H1 (cell line): ENCODE results near the gene GPC6. TPM values are rescaled to one million over a fixed set of nuclear protein-coding genes. Genes with fewer than 3 reads are reported as not detected.

ENCODE experiments used
- CBX8 ChIP-seq: fragments of 300-800, 300-1000 bp; sonication (generic); IDR thresholded peaks from 2 replicates; pipeline ENCODE4 v1.7.1; 2016; ENCODE audit warnings: low read depth, low read length, borderline replicate concordance
- CHD1 ChIP-seq: IDR thresholded peaks from 2 replicates; pipeline ENCODE4 v1.6.1; 2012; ENCODE audit warnings: low read depth, low read length, improper control_type of control experiment
- CREB1 ChIP-seq: IDR thresholded peaks from 2 replicates; pipeline ENCODE4 v1.6.1; 2012; ENCODE audit warnings: inconsistent platforms
- JUND ChIP-seq: IDR thresholded peaks from 2 replicates; pipeline ENCODE4 v1.6.1; 2011; ENCODE audit warnings: mild to moderate bottlenecking, improper control_type of control experiment, low read length
- POLR2A ChIP-seq, 2 experiments: IDR thresholded peaks; 1 replicate in 1 of 2; 2 replicates in 1 of 2; pipeline ENCODE4 v1.6.1; 2011; ENCODE audit warnings: low read depth in 2 of 2, low read length in 2 of 2, mild to moderate bottlenecking in 2 of 2; ENCODE audit errors: control extremely low read depth in 1 of 2
- RFX5 ChIP-seq: IDR thresholded peaks from 2 replicates; pipeline ENCODE4 v1.6.1; 2011; ENCODE audit warnings: low read depth, low read length, improper control_type of control experiment, borderline replicate concordance
- RXRA ChIP-seq: IDR thresholded peaks from 2 replicates; pipeline ENCODE4 v1.6.1; 2011; ENCODE audit warnings: low read depth, mild to moderate bottlenecking, low read length, moderate library complexity; ENCODE audit not compliant: insufficient read depth
- ZNF274 ChIP-seq: IDR thresholded peaks from 2 replicates; pipeline ENCODE4 v1.7.0; 2012; ENCODE audit warnings: low read length, borderline replicate concordance; ENCODE audit errors: extremely low read depth
- polyA plus RNA-seq, 7 experiments: library from polyadenylated mRNA; depleted of rRNA in 3 of 7; stranded (reverse) in 5 of 7; unstranded in 2 of 7; fragments of >200 nt in 5 of 7; fragments of 200-250 nt in 2 of 7; gene quantifications; 1 replicate in 5 of 7; 2 replicates in 1 of 7; 4 replicates in 1 of 7; pipeline versions ENCODE4 v1.2.1 to v1.2.3, GENCODE V29; 2011 to 2013; ENCODE audit warnings: missing spikeins in 2 of 7, mixed read lengths in 2 of 7
- total RNA-seq: library from RNA; stranded (reverse); fragmentation: NEBNext Ultra II Directional; extraction: Animal tissue kit (Norgen Biotek cat#: 25700); gene quantifications from 2 replicates; pipeline ENCODE4 v1.2.1, GENCODE V29; 2021

Gene GPC6
- total and polyA plus RNA-seq, 2 of the 8 experiments (the other 6 are each of a cell fraction or from before 2014, with no cell fraction given) = 5.4 to 12.0 TPM

DNA sequence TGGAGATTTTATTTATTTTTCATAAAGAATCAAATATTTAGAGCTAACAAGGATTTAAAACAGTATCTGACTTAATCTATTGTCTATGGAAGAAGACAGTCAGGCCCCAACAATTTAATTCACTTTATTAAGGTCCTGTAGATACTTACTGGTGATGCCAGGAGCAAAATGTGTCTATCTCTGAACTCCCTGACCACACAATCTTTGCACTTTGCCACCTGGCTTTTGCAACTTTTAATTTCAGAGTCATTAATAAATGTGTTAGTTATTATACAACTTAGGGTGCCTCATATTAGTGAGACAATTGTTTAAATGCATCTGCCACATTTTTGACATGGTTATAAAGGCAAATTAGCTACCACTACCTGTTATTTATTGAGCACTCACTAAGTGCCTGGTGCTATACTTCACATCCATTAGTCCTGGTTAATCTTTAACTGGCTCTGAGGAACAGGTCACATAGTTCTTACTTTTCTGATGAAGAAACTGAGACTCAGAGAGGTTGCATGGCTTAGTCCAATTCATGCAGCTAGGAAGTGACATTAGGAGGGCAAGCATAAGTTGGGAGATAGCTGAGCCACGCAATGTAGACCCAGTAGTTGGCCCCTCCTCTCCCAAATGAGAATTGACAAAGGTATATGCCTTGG is 955.0 kb downstream of the GPC6 start (continued):
- TF ChIP-seq CBX8 (no peak), RXRA (no peak), RFX5 (no peak), CREB1 (no peak), CHD1 (no peak), POLR2A (IDR thresholded peaks at IDR 0.05; ENCODE audit: control extremely low read depth in 1 of 2, low read depth in 2 of 2, low read length in 2 of 2) (no peak), ZNF274 (no peak), JUND (no peak)
